Keratinocyte (primary cell): ENCODE results near the gene BAIAP2. TPM values are rescaled to one million over a fixed set of nuclear protein-coding genes. Genes with fewer than 3 reads are reported as not detected.

ENCODE experiments used
- DNase-seq: peaks from one replicate; pipeline ENCODE4 v3.0.0-alpha.2; 2011; ENCODE audit warnings: low read depth, missing footprints, low spot score
- FAIRE-seq: peaks from 2 replicates; lab custom pipeline; 2011; peaks lifted over from hg19 to GRCh38; lab: Jason Lieb, UNC
- H2AFZ ChIP-seq: 2 replicates; pipeline ENCODE4 v1.6.0; 2012; ENCODE audit warnings: low read length, control low read depth, inconsistent platforms; ENCODE audit not compliant: control insufficient read depth
- H3K27ac ChIP-seq: 2 replicates; pipeline ENCODE4 v1.5.1; 2011; ENCODE audit warnings: low read length; ENCODE audit not compliant: control insufficient read depth, insufficient read depth
- H3K27me3 ChIP-seq: 3 replicates; pipeline ENCODE4 v1.6.0; 2011; ENCODE audit warnings: low read length; ENCODE audit not compliant: control insufficient read depth, insufficient read depth; ENCODE audit errors: extremely low read depth
- H3K36me3 ChIP-seq, 2 experiments: 2 replicates in 1 of 2; 3 replicates in 1 of 2; pipeline ENCODE4 v1.5.1; 2011; ENCODE audit warnings: low read length in 2 of 2, mild to moderate bottlenecking in 1 of 2; ENCODE audit not compliant: control insufficient read depth in 2 of 2, insufficient read depth in 2 of 2; ENCODE audit errors: extremely low read depth in 1 of 2
- H3K4me1 ChIP-seq: 3 replicates; pipeline ENCODE4 v1.5.1; 2011; ENCODE audit warnings: low read length; ENCODE audit not compliant: control insufficient read depth, insufficient read depth; ENCODE audit errors: extremely low read depth
- H3K4me2 ChIP-seq: 3 replicates; pipeline ENCODE4 v1.6.0; 2011; ENCODE audit warnings: low read depth, low read length; ENCODE audit not compliant: control insufficient read depth, insufficient read depth; ENCODE audit errors: extremely low read depth
- H3K4me3 ChIP-seq, 3 experiments: fragments of 200-600 bp in 1 of 3; sonication (generic) in 1 of 3; 2 replicates in 2 of 3; 3 replicates in 1 of 3; pipeline ENCODE4 v1.5.1; 2011 to 2016; ENCODE audit warnings: low read length in 3 of 3, mild to moderate bottlenecking in 3 of 3, control low read depth in 2 of 3, inconsistent platforms in 1 of 3, low read depth in 1 of 3, mixed read lengths in 1 of 3, mixed run types in 1 of 3, moderate library complexity in 1 of 3; ENCODE audit not compliant: control insufficient read depth in 2 of 3, insufficient read depth in 2 of 3; ENCODE audit errors: extremely low read depth in 1 of 3
- H3K79me2 ChIP-seq: 2 replicates; pipeline ENCODE4 v1.6.0; 2012; ENCODE audit warnings: low read length; ENCODE audit not compliant: control insufficient read depth, insufficient read depth
- H3K9ac ChIP-seq: 3 replicates; pipeline ENCODE4 v1.6.0; 2011; ENCODE audit warnings: low read length; ENCODE audit not compliant: control insufficient read depth, insufficient read depth; ENCODE audit errors: extremely low read depth
- H3K9me1 ChIP-seq: 3 replicates; pipeline ENCODE4 v1.6.0; 2011; ENCODE audit warnings: low read length; ENCODE audit not compliant: control insufficient read depth, insufficient read depth; ENCODE audit errors: extremely low read depth
- H3K9me3 ChIP-seq: 2 replicates; pipeline ENCODE4 v1.5.1; 2012; ENCODE audit warnings: low read depth, low read length; ENCODE audit not compliant: control insufficient read depth
- H4K20me1 ChIP-seq: 3 replicates; pipeline ENCODE4 v1.6.0; 2011; ENCODE audit warnings: low read length; ENCODE audit not compliant: control insufficient read depth, insufficient read depth; ENCODE audit errors: extremely low read depth
- EZH2 ChIP-seq: IDR thresholded peaks from one replicate; pipeline ENCODE4 v1.6.1; 2012; ENCODE audit warnings: inconsistent platforms, mild to moderate bottlenecking, low read length, moderate library complexity
- dilution Hi-C: fragments of 300-500 bp; cut with MboI; formaldehyde crosslinking; loops from one replicate; pipeline ENCODE4 v1.7.0; 2020; ENCODE audit warnings: low sequenced_read_pairs; ENCODE audit not compliant: extremely low pct_ligation_motif_present
- polyA plus RNA-seq, 5 experiments: library from polyadenylated mRNA; depleted of rRNA in 3 of 5; stranded (reverse) in 3 of 5; stranded (forward) in 1 of 5; unstranded in 1 of 5; fragments of >200 nt; gene quantifications; 1 replicate in 1 of 5; 2 replicates in 3 of 5; 3 replicates in 1 of 5; pipeline versions ENCODE4 v1.2.1 to v1.2.3, GENCODE V29; 2011 to 2012; ENCODE audit warnings: missing spikeins in 2 of 5, low read depth in 1 of 5, low replicate concordance in 1 of 5
- TF ChIP-seq, protein P1 (sequence below), 3 experiments: IDR thresholded peaks in 1 of 3; conservative IDR thresholded peaks in 1 of 3; optimal IDR thresholded peaks in 1 of 3; 2 replicates in 2 of 3; 3 replicates in 1 of 3; pipeline versions ENCODE3 to v1.5.1; 2011; ENCODE audit warnings: low read length in 3 of 3, mild to moderate bottlenecking in 3 of 3, moderate library complexity in 2 of 3, control low read depth in 1 of 3, inconsistent platforms in 1 of 3; ENCODE audit not compliant: insufficient read depth in 2 of 3; ENCODE audit errors: extremely low read depth in 1 of 3

Gene BAIAP2
- polyA plus RNA-seq, 1 donor (not counting 4 experiments of a cell fraction or from before 2014, with no cell fraction given): 56.7 TPM

DNA sequence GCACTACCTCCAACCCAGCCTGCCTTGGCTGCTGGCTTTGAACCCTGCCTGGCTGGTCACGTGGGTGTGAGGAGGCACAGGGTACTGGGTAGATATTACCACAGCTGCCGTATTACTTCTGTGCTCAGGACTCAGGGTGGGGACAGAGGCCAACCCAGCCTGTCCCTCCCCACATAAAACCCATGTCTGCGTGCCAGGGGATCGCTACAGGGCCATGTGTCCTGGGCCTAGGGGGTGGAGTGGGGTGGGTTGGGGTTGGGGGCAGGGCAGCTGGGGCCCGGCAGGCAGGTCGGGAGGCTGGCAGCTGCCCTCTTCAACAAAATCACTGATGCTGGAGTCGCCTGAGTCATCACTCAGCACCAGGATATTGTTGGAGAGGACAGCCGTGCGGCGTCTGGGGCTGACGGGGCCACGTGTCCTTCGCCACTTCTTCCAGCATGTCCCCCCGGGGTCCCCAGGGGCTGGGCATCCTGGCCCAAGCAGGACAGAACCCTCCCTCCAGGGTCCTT is 90.7 kb downstream of the BAIAP2 start:
- H3K4me1 ChIP-seq: peaks cover 4% of the 10 kb centered on the region
- dilution Hi-C loops: no loop called here
- DNase-seq: no peak
- H3K9me1 ChIP-seq: no peaks in the 10 kb centered on the region
- H3K27me3 ChIP-seq: peaks cover 64% of the 10 kb centered on the region
- H3K9ac ChIP-seq: no peak overlapping the region
- H3K4me3 ChIP-seq: no peak overlapping the region
- no peaks in the 10 kb centered on the region for H3K36me3 ChIP-seq
- H4K20me1 ChIP-seq: no peaks in the 10 kb centered on the region
- H3K27ac ChIP-seq: no peak overlapping the region
- no peak overlapping the region for H2AFZ ChIP-seq
- no peak for FAIRE-seq
- TF ChIP-seq, protein P1, sequence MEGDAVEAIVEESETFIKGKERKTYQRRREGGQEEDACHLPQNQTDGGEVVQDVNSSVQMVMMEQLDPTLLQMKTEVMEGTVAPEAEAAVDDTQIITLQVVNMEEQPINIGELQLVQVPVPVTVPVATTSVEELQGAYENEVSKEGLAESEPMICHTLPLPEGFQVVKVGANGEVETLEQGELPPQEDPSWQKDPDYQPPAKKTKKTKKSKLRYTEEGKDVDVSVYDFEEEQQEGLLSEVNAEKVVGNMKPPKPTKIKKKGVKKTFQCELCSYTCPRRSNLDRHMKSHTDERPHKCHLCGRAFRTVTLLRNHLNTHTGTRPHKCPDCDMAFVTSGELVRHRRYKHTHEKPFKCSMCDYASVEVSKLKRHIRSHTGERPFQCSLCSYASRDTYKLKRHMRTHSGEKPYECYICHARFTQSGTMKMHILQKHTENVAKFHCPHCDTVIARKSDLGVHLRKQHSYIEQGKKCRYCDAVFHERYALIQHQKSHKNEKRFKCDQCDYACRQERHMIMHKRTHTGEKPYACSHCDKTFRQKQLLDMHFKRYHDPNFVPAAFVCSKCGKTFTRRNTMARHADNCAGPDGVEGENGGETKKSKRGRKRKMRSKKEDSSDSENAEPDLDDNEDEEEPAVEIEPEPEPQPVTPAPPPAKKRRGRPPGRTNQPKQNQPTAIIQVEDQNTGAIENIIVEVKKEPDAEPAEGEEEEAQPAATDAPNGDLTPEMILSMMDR (optimal IDR thresholded peaks at IDR 0.05 in 1 of 3, IDR thresholded peaks at IDR 0.05 in 1 of 3, conservative IDR thresholded peaks at IDR 0.05 in 1 of 3; ENCODE audit: extremely low read depth in 1 of 3, insufficient read depth in 2 of 3, low read length in 3 of 3): no peak
- TF ChIP-seq EZH2: no peak
- H3K9me3 ChIP-seq: no peaks in the 10 kb centered on the region
- H3K4me2 ChIP-seq: no peak overlapping the region
- H3K79me2 ChIP-seq: no peaks in the 10 kb centered on the region

DNA sequence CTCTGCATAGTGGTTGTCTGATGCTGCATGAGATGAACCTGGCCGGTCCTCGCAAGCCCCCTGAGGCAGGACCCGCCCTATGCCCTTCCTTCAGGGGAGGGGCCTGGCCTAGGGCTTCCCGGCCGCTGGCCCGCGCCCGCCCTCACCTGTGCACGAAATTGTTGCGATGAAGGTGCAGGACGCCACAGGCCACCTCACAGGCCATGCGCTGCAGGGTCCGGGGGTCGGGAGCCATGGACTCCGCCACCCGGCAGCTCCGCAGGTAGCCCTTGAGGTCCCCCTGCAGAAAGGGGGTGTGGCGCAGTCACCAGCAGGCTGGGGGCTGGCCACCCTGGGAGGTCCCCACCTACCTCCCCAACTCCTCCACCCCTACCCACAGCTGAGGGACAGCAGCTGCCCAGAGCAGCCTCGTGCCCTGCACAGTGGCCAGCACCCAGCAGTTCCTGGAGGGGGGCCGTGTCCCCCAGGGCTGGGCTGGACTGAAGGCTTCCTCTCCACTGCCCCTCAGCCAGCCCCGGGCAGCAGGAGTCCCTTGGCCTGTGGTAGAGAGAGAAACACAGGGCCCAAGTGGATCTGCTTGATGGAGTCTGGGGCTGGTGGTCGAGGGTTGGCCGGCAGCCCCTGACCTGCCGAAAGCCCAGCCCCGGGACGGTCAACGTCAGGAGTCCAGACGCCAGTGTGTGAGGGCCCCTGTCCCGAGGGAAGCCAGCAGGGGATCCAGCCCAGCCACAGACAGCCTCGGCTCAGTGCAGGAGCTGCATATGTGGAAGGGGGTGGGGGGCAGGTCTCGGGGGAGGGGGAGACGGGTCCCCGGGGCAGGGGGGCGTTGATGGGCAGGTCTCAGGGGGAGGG is 91.6 kb downstream of the BAIAP2 start:
- no peaks in the 10 kb centered on the region for H3K79me2 ChIP-seq
- H3K9ac ChIP-seq: no peak overlapping the region
- no peak overlapping the region for H3K4me2 ChIP-seq
- peaks cover 56% of the 10 kb centered on the region for H3K27me3 ChIP-seq
- H3K9me1 ChIP-seq: no peaks in the 10 kb centered on the region
- no peak overlapping the region for H3K27ac ChIP-seq
- FAIRE-seq: no peak
- TF ChIP-seq EZH2: no peak
- TF ChIP-seq, protein P1 (optimal IDR thresholded peaks at IDR 0.05 in 1 of 3, IDR thresholded peaks at IDR 0.05 in 1 of 3, conservative IDR thresholded peaks at IDR 0.05 in 1 of 3; ENCODE audit: extremely low read depth in 1 of 3, insufficient read depth in 2 of 3, low read length in 3 of 3): no peak
- H3K36me3 ChIP-seq: no peaks in the 10 kb centered on the region
- no peak overlapping the region for H2AFZ ChIP-seq
- dilution Hi-C loops: no loop called here
- H3K4me1 ChIP-seq: peaks cover 4% of the 10 kb centered on the region
- no peak for DNase-seq
- no peaks in the 10 kb centered on the region for H4K20me1 ChIP-seq
- H3K9me3 ChIP-seq: no peaks in the 10 kb centered on the region
- H3K4me3 ChIP-seq: no peak overlapping the region
